CD4-positive, alpha-beta T cell treated with Interleukin-17A for 1 hour (primary cell): Measurements from ENCODE around the gene KMO.
A peak's percentile ranks its signal among the peaks of the same experiment; 100 is the strongest.

Experiments
- DNase-seq: peaks from one replicate; pipeline ENCODE4 v3.0.0-alpha.2; 2020

KMO gene

GRCh38 chr1:241596633-241597032 is 64.5 kb downstream of the KMO start:
- no peak for DNase-seq

GRCh38 chr1:241598249-241598648 is 66.1 kb downstream of the KMO start:
- no peak for DNase-seq

GRCh38 chr1:241600496-241600901 is 68.3 kb downstream of the KMO start:
- DNase-seq: no peak

- DNase-seq: no peak
Observed at GRCh38 chr1:241603731-241604245, 71.6 kb downstream of the KMO start.

- no peak for DNase-seq
Observed at GRCh38 chr1:241605146-241605805, 73.1 kb downstream of the KMO start.

GRCh38 chr1:241606544-241606943 is 74.4 kb downstream of the KMO start:
- no peak for DNase-seq

GRCh38 chr1:241607497-241607896 is 75.3 kb downstream of the KMO start:
- DNase-seq: no peak

GRCh38 chr1:241608379-241609033 is 76.3 kb downstream of the KMO start:
- no peak for DNase-seq

GRCh38 chr1:241610056-241610815 is 78.1 kb downstream of the KMO start:
- no peak for DNase-seq

- DNase-seq: peak; percentile 74
Observed at GRCh38 chr1:241611063-241611462, 78.9 kb downstream of the KMO start.

- no peak for DNase-seq
Observed at GRCh38 chr1:241611736-241612135, 79.6 kb downstream of the KMO start.

- no peak for DNase-seq
Observed at GRCh38 chr1:241612533-241613477, 80.6 kb downstream of the KMO start.

GRCh38 chr1:241614144-241614543 is 82.0 kb downstream of the KMO start:
- no peak for DNase-seq

GRCh38 chr1:241614572-241614971 is 82.4 kb downstream of the KMO start:
- DNase-seq: no peak

- DNase-seq: no peak
Observed at GRCh38 chr1:241615043-241615974, 83.1 kb downstream of the KMO start.

GRCh38 chr1:241617426-241617825 is 85.2 kb downstream of the KMO start:
- DNase-seq: no peak

GRCh38 chr1:241622669-241623068 is 90.5 kb downstream of the KMO start:
- no peak for DNase-seq

GRCh38 chr1:241624935-241625334 is 92.8 kb downstream of the KMO start:
- no peak for DNase-seq

GRCh38 chr1:241627453-241628259 is 95.5 kb downstream of the KMO start:
- peak; percentile 74 for DNase-seq

GRCh38 chr1:241630005-241630404 is 97.8 kb downstream of the KMO start:
- no peak for DNase-seq

GRCh38 chr1:241630476-241630875 is 98.3 kb downstream of the KMO start:
- no peak for DNase-seq
